GF-D8 (cell line): Measurements from ENCODE around the gene PIK3R6.

ENCODE experiments used
- DNase-seq: peaks from one replicate; lab custom pipeline; 2025; lab: John Stamatoyannopoulos, UW

The PIK3R6 gene

DNA sequence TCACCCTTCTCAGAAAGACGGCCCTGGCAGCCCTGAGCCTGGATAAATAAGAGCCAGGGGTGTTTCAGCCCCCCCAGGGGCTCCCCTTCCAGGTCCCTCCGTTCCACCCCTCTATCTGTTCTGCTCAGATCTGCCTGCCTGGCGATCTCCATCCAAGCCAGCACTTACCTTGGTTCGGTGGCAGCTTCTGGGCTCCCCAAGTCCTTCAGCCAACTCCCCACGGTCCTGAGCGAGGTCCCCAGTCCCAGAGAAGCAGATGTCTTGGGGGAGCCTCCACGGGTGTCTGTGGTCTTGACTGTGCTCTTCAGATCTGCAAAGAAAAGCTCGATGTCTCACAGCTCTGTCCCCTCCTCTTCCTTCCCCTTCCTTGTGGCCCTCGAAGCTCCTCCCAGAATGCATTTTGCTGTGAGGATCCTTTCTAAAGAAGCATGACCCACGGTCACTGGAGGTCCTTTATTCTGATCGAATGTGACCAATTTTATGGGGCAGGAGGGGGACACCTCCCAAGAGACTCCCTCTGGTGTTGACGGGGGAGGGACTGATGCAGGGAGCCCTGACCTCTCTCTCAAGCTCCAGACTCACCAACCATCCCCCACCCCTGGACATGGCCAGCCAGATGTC is at the start of gene PIK3R6:
Gene PIK3R6, minus strand, starts transcription at position 314 of the 621 bp plus-strand sequence. CDS start 17,880 bp downstream, outside the sequence.
- DNase-seq, result no peak

DNA sequence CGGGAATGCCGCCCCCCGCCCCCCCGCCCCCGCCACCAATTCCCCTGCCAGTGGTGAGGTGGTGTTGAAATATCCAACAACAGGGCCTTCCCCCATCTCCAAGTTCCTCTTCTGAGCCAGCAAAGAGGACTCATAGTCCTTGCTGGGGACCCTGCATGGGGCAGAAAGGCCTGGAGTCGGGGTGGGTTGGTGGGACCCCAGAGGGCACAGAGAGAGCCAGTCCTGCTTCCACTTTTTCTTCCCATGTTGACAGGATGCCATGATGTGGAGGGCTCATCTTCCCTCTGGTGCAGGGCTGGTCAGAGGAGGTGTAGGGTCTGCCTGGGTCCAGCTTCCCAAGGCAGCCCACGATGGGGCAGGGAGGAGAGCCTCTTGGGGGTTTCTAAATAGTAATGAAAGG is 49.0 kb upstream of the PIK3R6 start:
- DNase-seq, result peak; percentile 1

GRCh38 chr17:8914554-8914953 is 47.1 kb upstream of the PIK3R6 start:
- DNase-seq, result no peak

DNA sequence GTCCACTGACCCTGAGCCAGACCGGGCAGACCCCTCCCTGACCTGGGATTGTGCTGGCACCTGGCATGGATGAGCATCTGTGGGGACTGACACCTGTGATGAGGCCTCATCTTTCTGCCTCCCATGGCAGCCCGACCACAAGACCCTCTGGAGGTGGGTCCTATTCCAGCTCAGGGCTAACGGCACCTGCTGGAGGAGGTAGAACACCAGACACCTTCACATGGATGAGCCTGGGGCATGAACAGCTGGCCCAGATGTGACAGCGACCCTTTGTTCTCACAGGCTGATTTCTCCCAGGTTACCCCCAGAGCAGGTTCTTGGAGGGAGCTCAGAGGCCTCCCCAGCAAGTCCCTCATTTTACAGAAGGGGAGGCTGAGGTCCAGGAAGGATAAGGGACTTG is 46.4 kb upstream of the PIK3R6 start:
- no peak for DNase-seq

GRCh38 chr17:8913091-8913490 is 45.6 kb upstream of the PIK3R6 start:
- DNase-seq, result no peak

DNA sequence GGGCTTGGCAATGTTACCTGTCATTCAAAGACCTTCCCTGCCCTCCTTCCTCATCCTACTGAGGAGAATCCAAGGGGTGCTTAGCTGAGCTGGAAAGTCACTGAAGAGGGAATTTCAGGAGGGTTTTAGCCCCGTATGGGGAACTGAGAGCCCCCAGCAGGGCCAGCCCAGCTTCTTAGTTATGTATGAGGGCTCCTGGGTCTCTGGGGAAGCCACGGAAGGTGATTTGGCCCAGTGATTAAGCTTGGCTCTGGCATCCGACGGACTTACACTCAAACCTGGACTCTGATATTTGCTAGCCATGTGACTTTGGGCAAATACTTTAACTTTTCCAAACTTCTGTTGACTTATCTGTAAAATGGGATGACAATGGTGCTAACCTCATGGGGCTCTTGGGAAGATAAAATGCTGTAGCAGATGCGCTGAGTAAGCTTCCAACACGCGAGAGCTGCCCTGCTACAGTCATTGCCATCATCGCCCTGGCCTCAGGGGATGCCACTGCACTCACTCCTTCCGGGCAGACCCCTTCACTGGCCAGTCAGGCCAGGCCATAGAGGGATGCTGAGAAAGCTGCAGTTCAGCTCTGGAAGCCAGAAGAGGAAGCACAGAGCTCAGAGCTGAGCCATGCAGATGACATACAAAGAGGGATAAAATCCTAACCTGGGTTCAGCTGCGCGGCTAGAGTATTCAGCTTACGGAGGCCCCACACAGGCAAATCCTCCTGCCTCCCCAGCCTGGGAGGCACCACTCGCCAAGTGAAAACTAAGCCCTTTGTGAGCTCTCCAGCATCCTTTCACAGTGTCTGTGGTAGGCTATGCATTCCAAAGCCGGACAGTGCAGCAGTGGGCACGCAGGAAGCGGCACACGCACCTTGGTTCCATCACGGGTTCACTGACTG is 44.9 kb upstream of the PIK3R6 start:
- no peak for DNase-seq

- DNase-seq, result no peak
Observed at GRCh38 chr17:8910969-8911604, 43.6 kb upstream of the PIK3R6 start.

- no peak for DNase-seq
Observed at GRCh38 chr17:8909586-8910270, 42.3 kb upstream of the PIK3R6 start.

GRCh38 chr17:8905331-8905730 is 37.9 kb upstream of the PIK3R6 start:
- no peak for DNase-seq

DNA sequence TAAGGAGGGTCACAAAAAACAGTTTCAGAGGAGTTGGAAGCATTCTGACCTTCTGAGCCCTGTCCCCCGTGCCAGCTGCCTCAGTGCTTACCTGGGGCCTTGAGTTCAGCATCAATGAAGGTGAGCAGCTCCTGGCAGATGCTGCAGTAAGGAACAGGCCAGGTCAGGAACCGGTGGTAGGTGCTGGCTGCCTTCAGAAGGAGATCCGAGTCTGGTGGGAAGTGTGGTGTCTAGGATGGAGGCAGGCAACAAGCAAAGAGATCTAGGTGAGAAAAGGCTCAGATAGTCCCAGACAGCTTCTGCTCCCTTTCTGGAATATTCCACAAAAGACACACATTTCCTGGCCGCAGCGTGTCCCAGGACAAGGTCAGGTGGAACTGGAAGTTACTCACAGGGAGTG is 37.2 kb upstream of the PIK3R6 start:
- no peak for DNase-seq

GRCh38 chr17:8904201-8904600 is 36.7 kb upstream of the PIK3R6 start:
- no peak for DNase-seq

GRCh38 chr17:8900626-8901585 is 33.4 kb upstream of the PIK3R6 start:
- no peak for DNase-seq

DNA sequence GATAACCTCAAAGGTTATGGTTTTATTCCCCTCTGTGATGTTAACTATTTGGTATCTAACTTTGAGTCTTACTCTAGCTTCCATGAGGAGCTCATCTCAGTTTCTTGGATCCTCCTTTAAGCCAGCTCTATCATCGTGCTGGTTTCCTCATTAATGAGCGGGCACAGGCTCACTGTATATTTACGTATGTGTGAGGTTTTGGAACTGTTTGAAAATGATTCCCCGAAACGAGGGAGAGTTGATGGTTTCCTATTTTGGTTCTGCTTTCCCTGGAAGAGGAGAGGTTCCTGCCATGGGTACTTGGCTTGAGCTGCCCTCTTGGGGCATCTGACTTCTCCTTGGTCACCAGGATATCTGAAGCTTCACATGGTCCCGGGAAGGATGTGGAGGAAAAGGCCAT is 32.7 kb upstream of the PIK3R6 start:
- no peak for DNase-seq

DNA sequence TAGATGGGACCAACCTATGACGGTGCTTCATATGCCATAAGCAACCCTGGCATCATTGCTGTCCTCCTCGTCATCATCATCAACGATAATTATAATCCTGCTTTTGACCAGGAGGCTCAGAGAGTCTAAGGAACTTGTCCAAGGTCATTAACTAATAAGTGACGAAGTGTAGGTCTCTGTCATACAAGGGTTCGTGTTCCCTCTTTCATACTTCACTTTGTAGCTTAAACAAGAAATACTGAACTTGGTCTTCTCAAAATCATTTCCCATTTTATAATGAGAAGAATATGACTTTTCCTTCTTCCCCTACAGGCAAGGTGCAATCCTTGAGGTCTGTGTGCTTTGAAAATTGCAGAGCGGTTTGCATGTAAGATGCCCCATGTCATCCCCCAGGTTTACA is 31.2 kb upstream of the PIK3R6 start:
- DNase-seq, result no peak

DNA sequence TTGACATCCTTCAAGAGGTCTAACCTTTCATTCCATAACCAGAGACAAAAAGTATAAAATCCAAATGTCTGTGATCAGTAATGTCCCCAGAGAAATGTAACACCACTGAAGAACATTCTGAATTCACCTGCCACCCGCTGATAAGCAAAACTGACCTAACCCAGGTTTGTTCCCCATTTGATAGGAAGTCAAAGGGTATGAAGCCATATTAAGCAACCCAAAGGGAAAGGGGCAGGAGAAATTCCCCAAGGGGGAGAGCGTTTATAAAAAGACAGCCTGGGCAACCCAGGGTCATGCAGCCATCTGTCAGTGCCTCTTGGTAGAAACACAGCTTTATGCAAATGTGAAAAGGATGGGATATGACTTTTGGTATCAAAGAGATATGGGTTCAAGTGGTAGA is 30.7 kb upstream of the PIK3R6 start:
- peak; percentile 23 for DNase-seq

DNA sequence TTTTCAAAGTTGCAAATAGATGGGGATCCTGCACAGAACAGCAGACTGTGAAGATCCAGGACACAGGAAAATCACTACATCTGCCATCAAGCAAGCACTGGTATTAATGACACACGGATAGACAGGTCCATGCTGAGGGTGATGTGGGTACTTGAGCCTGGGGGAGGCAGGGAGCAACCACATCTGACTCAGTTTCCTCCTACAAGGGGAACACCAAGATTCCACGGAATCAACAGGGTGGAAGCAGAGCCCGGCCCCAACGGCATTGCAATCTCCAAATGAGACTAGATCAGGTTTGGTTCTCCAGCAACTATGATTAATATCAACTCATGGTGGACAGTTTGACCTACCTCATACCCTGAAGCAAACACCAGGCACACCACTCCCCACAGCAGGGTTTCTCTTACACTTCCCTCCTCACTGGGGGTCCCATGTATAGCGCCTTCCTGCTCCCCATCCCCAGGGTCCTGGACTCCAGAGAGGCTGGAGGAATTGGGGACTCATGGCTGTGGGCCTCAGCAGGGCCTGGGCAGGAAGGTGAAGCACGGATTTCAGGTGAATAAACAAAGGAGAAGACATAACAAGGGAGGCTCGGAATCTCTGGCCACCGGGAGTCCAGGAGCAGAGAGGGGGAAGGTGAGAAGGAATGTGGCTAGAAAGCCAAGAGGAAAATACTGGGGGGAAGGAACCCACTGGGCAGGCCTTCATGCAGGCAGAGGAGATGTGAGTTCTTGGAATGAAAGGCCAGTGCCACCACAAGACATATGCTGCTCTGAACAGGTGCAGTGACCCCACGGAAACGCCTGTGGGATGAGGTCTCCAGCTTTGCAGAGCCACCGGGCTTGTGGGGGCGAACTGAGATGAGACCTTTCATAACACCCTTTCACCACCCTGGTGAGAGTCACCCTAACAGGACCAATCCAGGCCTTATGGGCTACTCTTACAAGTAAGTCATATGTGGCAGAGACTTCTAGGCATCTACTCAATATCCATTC is 29.5 kb upstream of the PIK3R6 start:
- DNase-seq, result no peak

DNA sequence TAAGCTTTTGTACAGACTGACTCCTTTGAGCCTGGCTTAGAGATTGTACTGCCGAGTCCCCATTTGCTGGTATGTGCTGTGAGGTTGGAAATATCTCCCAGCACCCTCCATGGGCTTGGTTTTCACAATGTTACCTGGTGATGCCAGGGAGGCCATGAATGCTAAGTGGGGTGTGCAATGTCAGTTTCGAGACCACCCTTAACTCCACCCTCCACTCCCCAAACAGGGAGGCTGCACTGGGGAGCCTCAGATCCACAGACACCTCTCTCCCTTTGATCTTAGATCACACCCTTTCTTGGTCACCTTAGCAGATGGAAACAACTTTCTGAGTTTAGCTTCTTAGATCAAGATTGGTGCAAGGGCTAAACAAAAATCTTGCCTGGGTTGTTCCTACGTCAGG is 28.6 kb upstream of the PIK3R6 start:
- no peak for DNase-seq

DNA sequence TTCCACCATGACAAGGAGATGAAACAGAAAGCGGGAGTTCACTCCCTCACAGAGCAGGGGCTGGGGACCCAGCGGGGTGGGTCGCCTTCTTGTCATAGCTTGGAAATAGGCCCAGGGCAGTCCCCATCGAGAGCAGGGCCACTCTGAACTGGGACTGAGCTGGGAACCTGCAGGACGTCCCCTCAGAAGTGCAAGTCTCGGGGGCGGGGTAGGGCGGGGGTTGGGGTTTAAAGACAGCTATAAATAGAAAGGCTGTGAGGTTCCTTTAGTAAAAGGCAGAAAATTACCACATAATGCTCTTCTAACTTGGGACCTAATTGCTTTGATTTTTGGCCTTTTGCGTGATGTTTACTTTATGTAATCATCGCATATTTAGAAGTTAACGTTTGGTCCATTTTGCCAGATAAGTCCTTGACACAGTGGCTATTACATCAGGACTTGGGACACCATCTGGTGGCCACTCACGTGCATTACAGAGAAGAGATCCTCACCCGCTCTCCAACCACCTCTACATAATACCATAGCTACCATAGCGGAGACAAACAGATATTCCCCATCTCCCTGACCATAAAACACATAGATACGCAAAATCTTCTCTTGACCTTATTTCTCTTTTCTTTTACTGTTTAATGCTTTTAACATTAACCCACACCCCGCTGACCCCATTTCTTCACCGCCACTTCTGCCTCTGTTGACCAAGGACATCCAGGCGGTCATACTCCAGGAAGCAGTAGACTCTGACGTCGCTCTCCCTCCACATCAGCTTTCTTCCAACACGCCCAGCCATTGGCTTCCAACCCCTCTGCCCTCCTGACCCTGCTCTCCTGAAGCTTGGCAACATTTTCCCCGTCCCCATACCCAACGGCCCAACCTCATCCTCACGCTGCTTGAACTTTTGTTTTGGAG is 27.5 kb upstream of the PIK3R6 start:
- DNase-seq, result peak; percentile 1

DNA sequence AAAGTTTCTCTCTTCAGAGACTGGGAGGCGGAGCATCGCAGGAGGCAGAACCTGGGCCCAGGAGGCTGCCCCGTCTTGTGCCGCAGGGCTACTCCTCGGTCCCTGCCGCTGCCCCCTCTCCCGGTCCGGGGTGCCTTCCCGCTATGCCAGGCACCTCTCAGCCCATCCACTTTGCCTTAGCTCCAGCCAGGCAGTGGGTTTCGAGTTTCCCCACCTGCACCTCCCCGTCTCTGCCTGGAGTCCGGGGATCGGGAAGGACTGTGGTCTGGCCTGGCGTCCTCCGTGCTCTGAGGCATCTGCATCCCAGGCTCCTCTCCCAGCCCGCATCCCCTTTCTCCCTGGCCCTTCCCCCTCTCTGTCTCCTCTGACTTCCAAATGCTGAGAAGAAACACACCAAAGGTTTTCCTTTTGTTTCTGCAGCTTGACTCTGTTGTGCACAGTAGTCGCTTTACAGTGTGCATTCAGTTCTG is 26.8 kb upstream of the PIK3R6 start:
- no peak for DNase-seq
